ENCODE data around the gene ADCY5.
A peak's percentile ranks its signal among the peaks of the same experiment; 100 is the strongest.
"Not testable (repeated sequence)": the region's sequence is repeated elsewhere in the genome, so short reads cannot be mapped to it uniquely, and the experiment has no call there.

ADCY5 gene

GRCh38 chr3:123261666-123262065, 187.2 kb downstream of the ADCY5 start:
- DNase-seq (ENCODE audit: low spot score), result no peak

GRCh38 chr3:123258811-123259420, 190.0 kb downstream of the ADCY5 start:
- DNase-seq (ENCODE audit: low spot score), result peak; percentile 40

DNA sequence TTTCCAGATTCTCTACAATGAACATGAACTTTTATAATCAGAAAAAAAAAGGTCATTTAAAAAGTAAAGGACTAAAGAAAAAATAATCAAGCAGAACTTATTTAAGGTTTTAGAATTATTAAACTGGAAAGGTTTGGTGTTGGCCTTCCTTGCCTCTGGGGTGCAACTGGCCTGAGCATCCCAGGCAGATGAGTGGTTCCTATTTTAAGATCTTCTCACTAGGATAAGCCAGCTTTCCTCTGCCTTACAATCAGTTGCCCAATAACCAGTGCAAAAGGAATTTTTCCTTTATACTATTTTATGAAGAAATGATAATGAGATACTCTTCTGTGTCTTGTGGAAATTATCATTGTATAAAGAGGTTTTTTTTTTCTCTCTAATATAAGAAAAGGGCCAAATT, 190.5 kb downstream of the ADCY5 start:
- DNase-seq (ENCODE audit: low spot score), result no peak

- DNase-seq (ENCODE audit: low spot score), result no peak
Measured at GRCh38 chr3:123256256-123256655, 192.6 kb downstream of the ADCY5 start.

DNA sequence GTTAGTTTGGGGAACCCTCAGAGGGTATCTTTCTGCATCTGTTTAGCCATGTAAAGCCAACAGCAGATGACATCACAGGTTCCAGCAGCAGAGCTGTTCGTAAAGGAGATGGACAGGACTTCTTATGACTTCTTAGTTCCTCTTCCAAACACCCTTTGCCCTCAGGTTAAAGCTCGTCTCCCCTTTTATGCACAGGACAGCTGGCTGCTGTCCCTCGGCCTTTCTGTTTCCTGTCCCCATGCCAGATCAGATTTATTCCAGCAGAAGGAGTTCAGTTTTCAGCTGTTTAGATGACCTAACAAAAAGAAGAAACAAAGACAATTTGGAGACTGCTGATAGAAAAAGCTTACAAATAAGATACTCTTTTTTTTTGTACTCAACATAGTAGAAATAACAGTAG, 202.0 kb downstream of the ADCY5 start:
- peak; percentile 5 for DNase-seq (ENCODE audit: low spot score)

DNA sequence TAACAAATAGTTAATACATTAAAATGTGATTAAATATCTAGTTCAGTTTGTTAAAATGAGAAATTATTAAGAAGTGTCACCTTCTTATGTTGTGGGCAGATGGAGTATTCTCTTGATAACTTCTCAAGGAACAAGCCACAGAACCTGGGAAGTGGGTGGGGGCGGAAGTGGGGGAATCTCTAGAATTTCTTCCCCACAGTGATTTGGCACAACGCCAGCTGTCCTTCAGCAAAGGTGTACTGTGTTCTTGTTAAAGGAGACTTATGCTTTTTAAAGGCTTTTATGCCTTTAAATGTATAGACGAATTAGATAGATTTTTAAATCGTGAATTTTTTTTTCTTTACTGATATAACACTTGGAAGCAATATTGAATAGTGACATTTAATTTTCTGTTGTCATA, 204.8 kb downstream of the ADCY5 start:
- no peak for DNase-seq (ENCODE audit: low spot score)

DNA sequence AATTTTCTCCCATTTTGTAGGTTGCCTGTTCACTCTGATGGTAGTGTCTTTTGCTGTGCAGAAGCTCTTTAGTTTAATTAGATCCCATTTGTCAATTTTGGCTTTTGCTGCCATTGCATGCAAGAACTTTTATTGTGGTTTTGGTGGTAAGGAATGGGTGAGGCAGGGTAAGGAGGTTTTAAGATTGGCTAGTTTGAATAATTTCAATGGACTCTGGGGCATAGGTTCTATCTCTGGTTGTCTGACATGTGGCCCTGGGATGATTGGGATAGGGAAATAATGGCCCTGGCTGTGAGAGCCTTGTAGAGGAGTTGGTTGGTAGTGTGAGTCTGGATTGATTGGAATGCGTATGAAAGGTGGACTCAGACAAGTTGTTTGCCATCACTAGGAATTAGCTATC, 209.1 kb downstream of the ADCY5 start:
- no peak for DNase-seq (ENCODE audit: low spot score)

GRCh38 chr3:123239186-123239585, 209.7 kb downstream of the ADCY5 start:
- not testable (repeated sequence) for DNase-seq (ENCODE audit: low spot score)

DNA sequence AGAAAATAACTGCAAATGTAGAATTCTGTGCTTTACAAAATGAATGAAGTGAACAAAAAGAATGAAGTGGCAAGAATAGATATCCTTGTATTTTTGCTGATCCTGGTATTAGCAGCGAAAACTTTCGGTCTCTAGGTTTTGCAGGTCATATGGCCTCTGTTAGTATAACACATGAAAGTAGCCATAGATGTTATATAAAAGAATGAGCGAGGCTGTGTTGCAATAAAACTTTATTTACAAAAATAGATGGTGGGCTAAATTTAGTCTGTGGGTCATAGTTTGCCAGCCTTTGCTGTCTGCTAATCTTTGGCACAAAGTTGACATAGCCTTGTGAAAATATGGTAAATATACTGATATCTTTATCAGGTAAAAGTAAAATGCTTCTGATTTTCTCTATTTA, 212.0 kb downstream of the ADCY5 start:
- no peak for DNase-seq (ENCODE audit: low spot score)

Measured in globus pallidus (tissue), 1 donor.